GM10248 (cell line): ENCODE results near the gene UBR3.
A peak's percentile ranks its signal among the peaks of the same experiment; 100 is the strongest.
"Not testable (repeated sequence)": the region's sequence is repeated elsewhere in the genome, so short reads cannot be mapped to it uniquely, and the experiment has no call there.

Experiments used
- CTCF ChIA-PET: fragments of 300-600 bp; sonication (Branson Sonifier 250); formaldehyde crosslinking; extraction: SDS; loops from one replicate; lab custom pipeline; 2021; ENCODE audit warnings: antibody characterized with exemption; lab: Yijun Ruan, JAX
- POLR2A ChIA-PET: fragments of 350-650 bp; sonication (Branson Sonifier 250); formaldehyde crosslinking; extraction: SDS; loops from one replicate; lab custom pipeline; 2020; ENCODE audit warnings: antibody characterized with exemption; lab: Yijun Ruan, JAX
- DNase-seq: peaks from one replicate; pipeline ENCODE4 v3.0.0; 2012; ENCODE audit errors: extremely low spot score
- CTCF ChIP-seq: IDR thresholded peaks from 2 replicates; pipeline ENCODE4 v1.5.1; 2012; ENCODE audit warnings: mild to moderate bottlenecking, low read depth; ENCODE audit errors: extremely low read depth, missing control alignments, control extremely low read depth

Gene UBR3

GRCh38 chr2:169925968-169926367 is 98.7 kb downstream of the UBR3 start:
- TF ChIP-seq CTCF = no peak
- no peak for DNase-seq
- ChIA-PET POLR2A (no interaction called here), CTCF (no interaction called here)

- peak; percentile 31 for DNase-seq
- TF ChIP-seq CTCF = peak; percentile 61
- CTCF ChIA-PET = interaction anchor here (0.6 to 1.9 kb wide), 12 partner anchors 11 to 479 kb away, joined by 3 to 9 read pairs (median 4); partner anchors contain the start of gene METTL5
- POLR2A ChIA-PET = no interaction called here
Measured at GRCh38 chr2:169928463-169928864, 101.2 kb downstream of the UBR3 start.

GRCh38 chr2:169933124-169933711 is 106.0 kb downstream of the UBR3 start:
- CTCF ChIA-PET = interaction anchor here (1.4 to 2.3 kb wide), 3 partner anchors 9 to 405 kb away, joined by 3 to 13 read pairs (median 6); partner anchors contain the start of gene METTL5
- POLR2A ChIA-PET = no interaction called here
- peak; percentile 33 for DNase-seq
- TF ChIP-seq CTCF = peak; percentile 54

- DNase-seq, CTCF ChIA-PET, POLR2A ChIA-PET: not testable (repeated sequence)
Measured at GRCh38 chr2:169936652-169937051, 109.4 kb downstream of the UBR3 start.

DNA sequence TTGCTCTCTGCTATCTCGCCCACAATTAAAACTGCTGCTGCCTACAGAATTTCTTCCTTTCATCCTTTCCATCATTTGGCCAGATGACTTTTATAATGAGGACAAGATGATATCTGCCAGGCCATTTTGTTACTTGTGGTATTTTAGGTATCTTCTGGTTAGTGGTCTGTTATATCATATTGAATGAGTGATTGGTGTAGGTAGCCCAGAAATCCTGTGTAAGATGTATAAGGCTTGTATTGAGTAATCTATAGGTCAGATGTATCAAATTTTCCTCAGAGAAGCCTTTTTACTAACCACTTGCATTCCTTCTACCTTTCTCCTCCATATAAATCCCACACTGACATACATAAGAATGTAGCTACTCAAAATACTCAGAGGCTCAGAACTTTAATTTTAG is 118.3 kb downstream of the UBR3 start:
- no peak for TF ChIP-seq CTCF
- ChIA-PET CTCF (no interaction called here), POLR2A (no interaction called here)
- DNase-seq = no peak

DNA sequence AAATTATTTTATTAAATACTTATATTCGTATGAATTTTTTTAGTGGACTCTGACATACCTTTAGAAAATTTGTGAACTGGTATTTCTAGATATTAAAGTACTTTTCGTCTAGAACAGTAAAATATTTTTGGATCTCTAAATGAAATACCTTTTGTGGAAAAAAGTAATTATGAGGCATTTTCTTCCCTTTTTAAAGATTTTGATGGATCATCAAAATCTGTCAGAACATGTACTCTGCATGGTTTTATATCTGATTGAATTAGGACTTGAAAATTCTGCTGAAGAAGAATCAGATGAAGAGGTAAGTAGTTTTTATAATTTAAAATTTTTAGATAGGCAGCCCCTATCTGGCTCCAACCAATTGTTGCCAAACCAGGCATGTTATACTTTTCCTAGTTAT is 118.8 kb downstream of the UBR3 start:
- ChIA-PET POLR2A (no interaction called here), CTCF (no interaction called here)
- no peak for TF ChIP-seq CTCF
- DNase-seq = no peak

DNA sequence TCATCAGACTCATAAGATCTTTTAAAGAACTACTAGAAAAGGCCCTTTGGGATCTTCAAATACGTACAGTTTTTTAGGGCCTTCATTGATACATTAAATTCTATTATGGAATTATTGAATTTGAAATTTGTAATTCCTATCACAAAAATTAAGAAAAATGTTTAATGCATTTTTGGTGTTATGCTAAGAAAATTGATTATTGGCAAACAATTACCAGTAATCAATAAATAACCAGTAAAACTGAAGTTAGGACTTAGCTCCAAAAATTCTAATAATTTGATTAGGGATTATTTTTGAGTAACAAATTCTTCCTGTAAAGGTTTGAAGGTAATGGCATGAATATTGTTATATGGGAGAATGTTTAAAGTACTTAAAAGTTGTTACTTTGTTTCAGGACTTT is 119.3 kb downstream of the UBR3 start:
- TF ChIP-seq CTCF = no peak
- POLR2A ChIA-PET = no interaction called here

More for the DNA sequence above, 119.3 kb downstream of the UBR3 start:
- no peak for DNase-seq
- CTCF ChIA-PET = no interaction called here
